Endodermal cell (in vitro differentiated cells): ENCODE measurements around the gene ZGLP1. TPM values are rescaled to one million over a fixed set of nuclear protein-coding genes. Genes with fewer than 3 reads are reported as not detected.

Experiments used
- DNase-seq: peaks from one replicate; pipeline ENCODE4 v3.0.0-alpha.2; 2017
- H3K27ac ChIP-seq: 2 replicates; pipeline ENCODE4 v1.5.1; 2013; ENCODE audit warnings: mild to moderate bottlenecking, low read depth, low read length, moderate library complexity
- H3K27me3 ChIP-seq: 2 replicates; pipeline ENCODE4 v1.6.1; 2013; ENCODE audit warnings: mild to moderate bottlenecking, low read length, moderate library complexity; ENCODE audit not compliant: insufficient read depth, control insufficient read depth, poor library complexity, severe bottlenecking
- H3K36me3 ChIP-seq: 2 replicates; pipeline ENCODE4 v1.7.0; 2013; ENCODE audit warnings: mild to moderate bottlenecking, low read length, moderate library complexity; ENCODE audit not compliant: control insufficient read depth, insufficient read depth
- H3K4me1 ChIP-seq: one replicate; pipeline ENCODE4 v1.7.0; 2013; ENCODE audit warnings: low read length; ENCODE audit not compliant: control insufficient read depth, insufficient read depth
- H3K4me3 ChIP-seq: 2 replicates; pipeline ENCODE4 v1.5.1; 2013; ENCODE audit warnings: mild to moderate bottlenecking, low read length, moderate library complexity
- H3K9ac ChIP-seq: 2 replicates; pipeline ENCODE4 v1.6.1; 2013; ENCODE audit warnings: mild to moderate bottlenecking, low read length, moderate library complexity; ENCODE audit not compliant: poor library complexity, severe bottlenecking; ENCODE audit errors: extremely low read depth
- H3K9me3 ChIP-seq: 2 replicates; pipeline ENCODE4 v1.6.1; 2013; ENCODE audit warnings: mild to moderate bottlenecking, low read length, moderate library complexity; ENCODE audit not compliant: control insufficient read depth
- H3K27ac Mint-ChIP-seq: 2 replicates; pipeline ENCODE4 v1.8.0; 2020; ENCODE audit warnings: mixed read lengths
- H3K27me3 Mint-ChIP-seq: 2 replicates; pipeline ENCODE4 v1.8.0; 2021; ENCODE audit warnings: mild to moderate bottlenecking, mixed read lengths; ENCODE audit not compliant: insufficient read depth
- H3K36me3 Mint-ChIP-seq: 2 replicates; pipeline ENCODE4 v1.8.0; 2020; ENCODE audit warnings: low read depth, mixed read lengths
- H3K4me1 Mint-ChIP-seq: 2 replicates; pipeline ENCODE4 v1.8.0; 2020; ENCODE audit warnings: mixed read lengths
- H3K4me3 Mint-ChIP-seq: 2 replicates; pipeline ENCODE4 v1.8.0; 2020; ENCODE audit warnings: mild to moderate bottlenecking, moderate library complexity, mixed read lengths
- H3K9me3 Mint-ChIP-seq: 2 replicates; pipeline ENCODE4 v1.8.0; 2020; ENCODE audit warnings: mild to moderate bottlenecking, mixed read lengths
- WGBS, 2 experiments: methylation state at CpG; one replicate each; pipeline versions ENCODE4 v1.1.5 to v1.1.7; 2013; ENCODE audit warnings: missing lambda C conversion rate in 2 of 2, mixed read lengths in 1 of 2; ENCODE audit not compliant: insufficient coverage in 1 of 2, insufficient read length in 1 of 2; 5-methylcytosine and 5-hydroxymethylcytosine counted together
- total RNA-seq, 2 donors: library from RNA; stranded (reverse); fragmentation: NEBNext Ultra II Directional in 1 of 2; extraction: Animal tissue kit (Norgen Biotek cat#: 25700) in 1 of 2; gene quantifications; 2 replicates in 1 of 2; 3 replicates in 1 of 2; pipeline ENCODE4 v1.2.1, GENCODE V29; 2021
- TF ChIP-seq, protein P1 (sequence below): fragments of 200-600 bp; sonication (generic); conservative IDR thresholded peaks from 2 replicates; pipeline ENCODE4 v1.5.0; 2021; ENCODE audit warnings: antibody characterized with exemption, mild to moderate bottlenecking

The ZGLP1 gene
- total RNA-seq, 2 donors from 2014 or later = 4.5 to 7.8 TPM

DNA sequence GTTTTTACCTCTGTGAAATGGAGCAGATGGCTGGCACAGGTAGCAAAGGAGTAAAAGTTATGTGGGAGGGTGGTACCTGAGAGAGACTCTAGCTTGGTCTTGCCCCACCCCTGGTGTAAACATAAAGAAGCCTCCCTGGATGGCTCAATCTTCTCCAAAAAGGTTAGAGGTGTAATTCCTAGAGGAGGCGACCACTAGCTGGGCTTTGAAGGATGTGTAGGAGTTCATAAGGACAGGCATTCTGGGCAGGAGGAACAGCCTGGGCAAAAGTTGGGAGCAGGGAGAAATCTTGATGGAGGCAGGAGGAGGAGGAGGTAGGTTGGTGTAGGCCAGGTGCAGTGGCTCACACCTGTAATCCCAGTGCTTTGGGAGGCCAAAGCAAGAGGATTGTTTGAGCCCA lies 30.7 kb downstream of the ZGLP1 start:
- no peak overlapping the region for H3K4me3 ChIP-seq
- no peaks in the 10 kb centered on the region for H3K36me3 ChIP-seq
- no peaks in the 10 kb centered on the region for H3K9me3 ChIP-seq
- no peak for DNase-seq
- Mint-ChIP-seq H3K27me3 (peaks cover 12% of the 10 kb centered on the region), H3K4me3 (no peak overlapping the region), H3K27ac (no peak overlapping the region), H3K9me3 (no peaks in the 10 kb centered on the region), H3K4me1 (no peaks in the 10 kb centered on the region), H3K36me3 (no peaks in the 10 kb centered on the region)
- no peak overlapping the region for H3K27ac ChIP-seq
- TF ChIP-seq, protein P1, sequence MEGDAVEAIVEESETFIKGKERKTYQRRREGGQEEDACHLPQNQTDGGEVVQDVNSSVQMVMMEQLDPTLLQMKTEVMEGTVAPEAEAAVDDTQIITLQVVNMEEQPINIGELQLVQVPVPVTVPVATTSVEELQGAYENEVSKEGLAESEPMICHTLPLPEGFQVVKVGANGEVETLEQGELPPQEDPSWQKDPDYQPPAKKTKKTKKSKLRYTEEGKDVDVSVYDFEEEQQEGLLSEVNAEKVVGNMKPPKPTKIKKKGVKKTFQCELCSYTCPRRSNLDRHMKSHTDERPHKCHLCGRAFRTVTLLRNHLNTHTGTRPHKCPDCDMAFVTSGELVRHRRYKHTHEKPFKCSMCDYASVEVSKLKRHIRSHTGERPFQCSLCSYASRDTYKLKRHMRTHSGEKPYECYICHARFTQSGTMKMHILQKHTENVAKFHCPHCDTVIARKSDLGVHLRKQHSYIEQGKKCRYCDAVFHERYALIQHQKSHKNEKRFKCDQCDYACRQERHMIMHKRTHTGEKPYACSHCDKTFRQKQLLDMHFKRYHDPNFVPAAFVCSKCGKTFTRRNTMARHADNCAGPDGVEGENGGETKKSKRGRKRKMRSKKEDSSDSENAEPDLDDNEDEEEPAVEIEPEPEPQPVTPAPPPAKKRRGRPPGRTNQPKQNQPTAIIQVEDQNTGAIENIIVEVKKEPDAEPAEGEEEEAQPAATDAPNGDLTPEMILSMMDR = no peak
- H3K27me3 ChIP-seq = no peaks in the 10 kb centered on the region
- no peaks in the 10 kb centered on the region for H3K4me1 ChIP-seq
- 98% methylated on average over 1 of the region's 1 CpG; no CpG with 5 or more reads in 1 of the 2 experiments for WGBS, 2 experiments
- H3K9ac ChIP-seq = no peak overlapping the region

DNA sequence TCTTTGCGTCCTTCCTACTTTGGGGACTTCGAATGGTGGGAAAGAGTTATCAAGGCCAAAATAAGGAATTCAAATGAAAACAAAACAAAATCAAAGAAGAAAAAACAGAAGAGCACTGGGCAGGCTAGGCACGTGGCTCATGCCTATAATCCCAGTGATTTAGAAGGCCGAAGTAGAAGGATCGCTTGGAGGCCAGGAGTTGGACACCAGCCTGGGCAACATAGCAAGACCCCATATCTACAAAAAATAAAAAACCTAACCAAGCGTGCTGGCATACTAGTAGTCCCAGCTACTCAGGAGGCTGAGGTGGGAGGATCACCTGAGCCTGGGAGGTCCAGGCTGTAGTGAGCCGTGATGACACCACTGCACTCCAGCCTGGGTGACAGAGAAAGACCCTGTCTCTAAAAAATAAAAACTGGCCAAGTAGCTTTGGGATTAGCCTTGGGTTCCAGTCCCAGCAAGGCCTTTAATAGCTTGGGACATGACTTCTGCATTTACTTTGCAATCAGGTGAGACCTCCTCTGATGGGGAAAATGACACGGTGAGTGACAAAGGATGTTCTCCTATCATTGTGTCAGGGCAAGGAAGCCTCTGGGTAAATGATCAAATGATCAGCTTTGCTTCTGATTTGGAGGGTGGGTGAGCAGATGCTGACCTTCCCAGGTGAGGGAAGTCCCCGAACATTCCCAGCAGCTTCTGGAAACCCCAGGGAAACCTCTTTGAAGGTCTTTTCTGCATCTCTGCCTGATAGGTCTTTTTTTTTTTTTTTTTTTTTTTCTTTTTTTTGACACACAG lies 31.6 kb downstream of the ZGLP1 start:
- DNase-seq = no peak
- H3K4me3 ChIP-seq = no peak overlapping the region
- H3K27me3 Mint-ChIP-seq = peaks cover 18% of the 10 kb centered on the region
- H3K4me3 Mint-ChIP-seq = no peak overlapping the region
- no peaks in the 10 kb centered on the region for H3K4me1 Mint-ChIP-seq
- no peaks in the 10 kb centered on the region for H3K36me3 Mint-ChIP-seq
- no peaks in the 10 kb centered on the region for H3K9me3 ChIP-seq
- H3K9me3 Mint-ChIP-seq = no peaks in the 10 kb centered on the region
- H3K27ac ChIP-seq = no peak overlapping the region
- no peak overlapping the region for H3K27ac Mint-ChIP-seq
- TF ChIP-seq, protein P1 = no peak
- 87 to 92% methylated on average over 8 to 9 of the region's 9 CpGs for WGBS, 2 experiments
- H3K36me3 ChIP-seq = no peaks in the 10 kb centered on the region
- no peaks in the 10 kb centered on the region for H3K4me1 ChIP-seq
- H3K27me3 ChIP-seq = peaks cover under 1% of the 10 kb centered on the region
- H3K9ac ChIP-seq = no peak overlapping the region

DNA sequence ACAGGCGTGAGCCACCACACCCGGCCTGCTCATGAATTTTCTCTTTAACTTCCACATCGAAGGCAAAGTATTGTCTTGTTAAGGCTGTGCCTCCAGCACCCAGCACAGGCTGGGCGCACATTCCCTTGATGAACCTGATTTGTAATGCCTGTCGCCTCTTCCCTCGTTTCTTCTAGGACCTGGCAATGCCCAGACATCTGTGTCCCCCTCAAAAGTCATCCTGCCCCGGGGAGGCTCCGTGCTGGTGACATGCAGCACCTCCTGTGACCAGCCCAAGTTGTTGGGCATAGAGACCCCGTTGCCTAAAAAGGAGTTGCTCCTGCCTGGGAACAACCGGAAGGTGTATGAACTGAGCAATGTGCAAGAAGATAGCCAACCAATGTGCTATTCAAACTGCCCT lies 35.0 kb downstream of the ZGLP1 start:
- H3K4me1 Mint-ChIP-seq = no peaks in the 10 kb centered on the region
- Histone ChIP-seq H3K4me3 (no peak overlapping the region), H3K4me1 (no peaks in the 10 kb centered on the region), H3K27ac (no peak overlapping the region), H3K27me3 (peaks cover 35% of the 10 kb centered on the region), H3K9me3 (no peaks in the 10 kb centered on the region), H3K9ac (no peak overlapping the region), H3K36me3 (no peaks in the 10 kb centered on the region)
- DNase-seq = no peak
- H3K36me3 Mint-ChIP-seq = no peaks in the 10 kb centered on the region
- H3K9me3 Mint-ChIP-seq = no peaks in the 10 kb centered on the region
- no peak overlapping the region for H3K4me3 Mint-ChIP-seq
- TF ChIP-seq, protein P1 = no peak
- peaks cover 49% of the 10 kb centered on the region for H3K27me3 Mint-ChIP-seq
- 91 to 95% methylated on average over 8 to 10 of the region's 10 CpGs for WGBS, 2 experiments
- no peak overlapping the region for H3K27ac Mint-ChIP-seq
